Pancreas (tissue), 10 donors: ENCODE results near the gene DIP2C. TPM values are rescaled to one million over a fixed set of nuclear protein-coding genes. Genes with fewer than 3 reads are reported as not detected.

ENCODE experiments used
- ATAC-seq, 4 donors: fragments of 200-7000 bp; cut with Tn5 transposase; one replicate each; pipeline versions ENCODE4 v1.8.0 to v1.9.1; 2020; ENCODE audit warnings: mild to moderate bottlenecking in 4 of 4, moderate library complexity in 4 of 4
- DNase-seq, 6 donors: peaks; one replicate each; pipeline ENCODE4 v3.0.0-alpha.2; 2020
- FAIRE-seq: peaks from 2 replicates; lab custom pipeline; 2012; peaks lifted over from hg19 to GRCh38; lab: Jason Lieb, UNC
- H3K27ac ChIP-seq, 4 donors: fragments of 200-600 bp; sonication (generic); 1 replicate in 3 of 4; 2 replicates in 1 of 4; pipeline versions ENCODE4 v1.5.0 to v1.8.0; 2020
- H3K27me3 ChIP-seq, 4 donors: fragments of 200-600 bp; one replicate each; pipeline ENCODE4 v1.8.0; 2021
- H3K36me3 ChIP-seq, 3 donors: fragments of 200-600 bp; sonication (generic) in 1 of 3; one replicate each; pipeline versions ENCODE4 v1.5.0 to v1.8.0; 2020 to 2021
- H3K4me1 ChIP-seq, 3 donors: fragments of 200-600 bp; one replicate each; pipeline ENCODE4 v1.8.0; 2021
- H3K4me3 ChIP-seq, 4 donors: fragments of 200-600 bp; sonication (generic) in 2 of 4; one replicate each; pipeline versions ENCODE4 v1.5.0 to v1.8.0; 2020 to 2021
- H3K9me3 ChIP-seq, 4 donors: fragments of 200-600 bp; one replicate each; pipeline ENCODE4 v1.8.0; 2021
- CTCF ChIP-seq, 4 donors: fragments of 200-600 bp; sonication (generic) in 3 of 4; IDR thresholded peaks; one replicate each; pipeline versions ENCODE4 v1.5.0 to v1.8.0; 2021; ENCODE audit warnings: antibody characterized with exemption in 4 of 4
- WGBS, 2 donors: extraction: QIAGEN DNeasy Blood & Tissue Kit; methylation state at CpG; one replicate each; pipeline ENCODE4 v1.1.7; 2013; 5-methylcytosine and 5-hydroxymethylcytosine counted together
- intact Hi-C, 3 donors: fragments of 100-400 bp; cut with DNase I; formaldehyde crosslinking; loops; one replicate each; pipeline versions ENCODE4 v1.11.1 to v1.14.2; 2022
- polyA plus RNA-seq, 2 donors: library from polyadenylated mRNA; stranded (reverse); fragments of 200-250 nt; gene quantifications; one replicate each; pipeline ENCODE4 v1.2.3, GENCODE V29; 2013
- total RNA-seq, 6 donors: library from RNA; stranded (reverse); fragmentation: NEBNext Ultra II Directional in 4 of 6; extraction: Animal tissue kit (Norgen Biotek cat#: 25700) in 4 of 6; gene quantifications; one replicate each; pipeline versions ENCODE4 v1.2.1 to v1.2.4, GENCODE V29; 2021 to 2023
- donor health status: healthy with polysubstance abuse.
- donor health status: DM: no; HTN: no; CAD: no; lungs with moderate emphysema.
- donor health status: DM: no; HTN: no; CAD: no.
- donor health status: control.
- donor health status: control.
- donor health status: Bipolar disorder and iron deficiency.
- donor health status: DM: yes; HTN: yes; CAD: no.
- donor health status: DM: no; HTN: no; CAD: no.
- donor health status: DM: no; HTN: no; CAD: no.
- donor health status: DM: yes; HTN: yes; CAD: no.

The DIP2C gene
- total and polyA plus RNA-seq, 8 donors = 4.3 to 11.8 (median 7.3) TPM

GRCh38 chr10:241451-241850 is 448.0 kb downstream of the DIP2C start:
- intact Hi-C loops = no loop called here
- Histone ChIP-seq H3K4me1 (no peaks in the 10 kb centered on the region), H3K9me3 (no peaks in the 10 kb centered on the region), H3K27ac (no peak overlapping the region), H3K4me3 (no peak overlapping the region), H3K27me3 (no peaks in the 10 kb centered on the region), H3K36me3 (peaks cover 0 to 28% (median 14%) of the 10 kb centered on the region in 3 donors)
- FAIRE-seq (no peak), ATAC-seq (peak in 1 of 4 donors; percentile 20), DNase-seq (no peak)
- WGBS, 2 donors = 91 to 94% methylated on average over 6 of the region's 6 CpGs
- TF ChIP-seq CTCF (IDR thresholded peaks at IDR 0.05) = no peak

GRCh38 chr10:239109-239508 is 450.4 kb downstream of the DIP2C start:
- FAIRE-seq = no peak
- no peak overlapping the region for H3K4me3 ChIP-seq
- no peak for DNase-seq
- no peak for TF ChIP-seq CTCF (IDR thresholded peaks at IDR 0.05)
- WGBS, 2 donors = 89 to 94% methylated on average over 6 of the region's 6 CpGs
- H3K36me3 ChIP-seq = peaks cover 0 to 28% (median 14%) of the 10 kb centered on the region in 3 donors
- no peaks in the 10 kb centered on the region for H3K4me1 ChIP-seq
- no peaks in the 10 kb centered on the region for H3K27me3 ChIP-seq
- intact Hi-C loops = no loop called here
- ATAC-seq = no peak
- no peak overlapping the region for H3K27ac ChIP-seq
- H3K9me3 ChIP-seq = no peaks in the 10 kb centered on the region

- FAIRE-seq (no peak), DNase-seq (no peak), ATAC-seq (no peak)
- no peak for TF ChIP-seq CTCF (IDR thresholded peaks at IDR 0.05)
- Histone ChIP-seq H3K4me1 (no peaks in the 10 kb centered on the region), H3K9me3 (no peaks in the 10 kb centered on the region), H3K27me3 (no peaks in the 10 kb centered on the region), H3K27ac (no peak overlapping the region), H3K4me3 (no peak overlapping the region), H3K36me3 (peaks cover 0 to 11% (median 8%) of the 10 kb centered on the region in 3 donors)
- 88 to 97% methylated on average over 3 of the region's 3 CpGs for WGBS, 2 donors
- intact Hi-C loops = no loop called here
These were observed 453.6 kb downstream of the DIP2C start for GRCh38 chr10:235915-236314.

- ATAC-seq = no peak
- DNase-seq = no peak
- Histone ChIP-seq H3K27ac (no peak overlapping the region), H3K27me3 (no peaks in the 10 kb centered on the region), H3K4me1 (no peaks in the 10 kb centered on the region), H3K36me3 (peaks cover 0 to 5% (median 0%) of the 10 kb centered on the region in 3 donors), H3K4me3 (no peak overlapping the region), H3K9me3 (no peaks in the 10 kb centered on the region)
- FAIRE-seq = no peak
- no peak for TF ChIP-seq CTCF (IDR thresholded peaks at IDR 0.05)
- intact Hi-C loops = no loop called here
- WGBS, 2 donors = 76% methylated on average over 9 of the region's 9 CpGs
These were observed 454.6 kb downstream of the DIP2C start for GRCh38 chr10:234708-235406.

- H3K27me3 ChIP-seq = no peaks in the 10 kb centered on the region
- no peak for FAIRE-seq
- H3K4me1 ChIP-seq = no peaks in the 10 kb centered on the region
- WGBS, 2 donors = 93 to 97% methylated on average over 11 of the region's 11 CpGs
- no peak for ATAC-seq
- H3K4me3 ChIP-seq = no peak overlapping the region
- peaks cover 0 to 5% (median 0%) of the 10 kb centered on the region in 3 donors for H3K36me3 ChIP-seq
- H3K27ac ChIP-seq = no peak overlapping the region
- no peak for TF ChIP-seq CTCF (IDR thresholded peaks at IDR 0.05)
- intact Hi-C loops = no loop called here
- DNase-seq = no peak
- no peaks in the 10 kb centered on the region for H3K9me3 ChIP-seq
These were observed 456.6 kb downstream of the DIP2C start for GRCh38 chr10:232878-233277.
